Activated CD4-positive, alpha-beta memory T cell treated with anti-CD3 and anti-CD28 coated beads, Interleukin-2, amount 10 ng/mL, durations not matched to agents 7 days and 5 days (primary cell): ENCODE results near the gene TRAK2. TPM values are rescaled to one million over a fixed set of nuclear protein-coding genes. Genes with fewer than 3 reads are reported as not detected.
"Not testable (repeated sequence)": the region's sequence is repeated elsewhere in the genome, so short reads cannot be mapped to it uniquely, and the experiment has no call there.

Experiments used
- CTCF ChIA-PET: fragments of 350-600 bp; sonication (Branson Sonifier 250); formaldehyde crosslinking; loops from one replicate; lab custom pipeline; 2021; ENCODE audit warnings: antibody characterized with exemption, inconsistent platforms; lab: Charles Lee
- POLR2A ChIA-PET: fragments of 350-600 bp; sonication (Branson Sonifier 250); formaldehyde crosslinking; loops from one replicate; lab custom pipeline; 2021; ENCODE audit warnings: antibody characterized with exemption; lab: Charles Lee
- DNase-seq: peaks from one replicate; pipeline ENCODE4 v3.0.0-alpha.2; 2020
- H3K27ac Mint-ChIP-seq: one replicate; pipeline ENCODE4 v1.8.0; 2021; ENCODE audit warnings: mild to moderate bottlenecking, mixed read lengths
- H3K27me3 Mint-ChIP-seq: one replicate; pipeline ENCODE4 v1.8.0; 2021; ENCODE audit warnings: mixed read lengths
- H3K36me3 Mint-ChIP-seq: one replicate; pipeline ENCODE4 v1.8.0; 2021; ENCODE audit warnings: low read depth, mixed read lengths
- H3K4me1 Mint-ChIP-seq: one replicate; pipeline ENCODE4 v1.8.0; 2021; ENCODE audit warnings: mixed read lengths
- H3K4me3 Mint-ChIP-seq: one replicate; pipeline ENCODE4 v1.8.0; 2021; ENCODE audit warnings: mild to moderate bottlenecking, mixed read lengths
- H3K9me3 Mint-ChIP-seq: one replicate; pipeline ENCODE4 v1.8.0; 2021; ENCODE audit warnings: mixed read lengths
- total RNA-seq, 2 experiments: library from RNA; stranded (reverse); gene quantifications; one replicate each; pipeline ENCODE4 v1.2.3, GENCODE V29; 2021

TRAK2 gene
- total RNA-seq, 2 experiments from 2014 or later, result 47.3 to 49.3 TPM

- DNase-seq, H3K4me3 Mint-ChIP-seq, H3K27me3 Mint-ChIP-seq, CTCF ChIA-PET, H3K27ac Mint-ChIP-seq, POLR2A ChIA-PET: not testable (repeated sequence)
- Mint-ChIP-seq H3K9me3 (peaks cover 21% of the 10 kb centered on the region), H3K4me1 (peaks cover 33% of the 10 kb centered on the region), H3K36me3 (peaks cover 42% of the 10 kb centered on the region)
Observed at GRCh38 chr2:201428366-201428765, 22.9 kb downstream of the TRAK2 start.

GRCh38 chr2:201425952-201426351 is 25.3 kb downstream of the TRAK2 start:
- H3K27ac Mint-ChIP-seq, result no peak overlapping the region
- DNase-seq, result no peak
- peaks cover 34% of the 10 kb centered on the region for H3K36me3 Mint-ChIP-seq
- H3K27me3 Mint-ChIP-seq, result no peaks in the 10 kb centered on the region
- POLR2A ChIA-PET, result interaction anchor here (1.5 kb wide), 1 partner anchor 11 kb away, joined by 3 read pairs; no protein-coding TSS in a partner anchor
- H3K9me3 Mint-ChIP-seq, result peaks cover 21% of the 10 kb centered on the region
- CTCF ChIA-PET, result no interaction called here
- H3K4me1 Mint-ChIP-seq, result peaks cover 18% of the 10 kb centered on the region
- no peak overlapping the region for H3K4me3 Mint-ChIP-seq

GRCh38 chr2:201420442-201421113 is 30.7 kb downstream of the TRAK2 start:
- Mint-ChIP-seq H3K27me3 (no peaks in the 10 kb centered on the region), H3K36me3 (peaks cover 28% of the 10 kb centered on the region), H3K27ac (no peak overlapping the region), H3K4me1 (peaks cover 34% of the 10 kb centered on the region), H3K4me3 (no peak overlapping the region), H3K9me3 (no peaks in the 10 kb centered on the region)
- no peak for DNase-seq
- CTCF ChIA-PET, result no interaction called here
- POLR2A ChIA-PET, result no interaction called here

- Mint-ChIP-seq H3K27ac (no peak overlapping the region), H3K4me3 (no peak overlapping the region), H3K27me3 (no peaks in the 10 kb centered on the region), H3K36me3 (peaks cover 28% of the 10 kb centered on the region), H3K9me3 (no peaks in the 10 kb centered on the region), H3K4me1 (peaks cover 34% of the 10 kb centered on the region)
- CTCF ChIA-PET, result no interaction called here
- DNase-seq, result no peak
- POLR2A ChIA-PET, result no interaction called here
Observed at GRCh38 chr2:201419986-201420385, 31.3 kb downstream of the TRAK2 start.

- peaks cover 28% of the 10 kb centered on the region for H3K36me3 Mint-ChIP-seq
- ChIA-PET CTCF (no interaction called here), POLR2A (no interaction called here)
- H3K4me1 Mint-ChIP-seq, result peaks cover 30% of the 10 kb centered on the region
- no peaks in the 10 kb centered on the region for H3K27me3 Mint-ChIP-seq
- DNase-seq, result no peak
- H3K9me3 Mint-ChIP-seq, result no peaks in the 10 kb centered on the region
- H3K27ac Mint-ChIP-seq, result peak overlapping the region; percentile 6
- H3K4me3 Mint-ChIP-seq, result no peak overlapping the region
Observed at GRCh38 chr2:201419057-201419635, 32.1 kb downstream of the TRAK2 start.

GRCh38 chr2:201415149-201415548 is 36.1 kb downstream of the TRAK2 start:
- Mint-ChIP-seq H3K9me3 (no peaks in the 10 kb centered on the region), H3K27ac (no peak overlapping the region)

GRCh38 chr2:201414099-201415023 is 36.9 kb downstream of the TRAK2 start:
- peaks cover 34% of the 10 kb centered on the region for H3K36me3 Mint-ChIP-seq
- H3K4me3 Mint-ChIP-seq, result no peak overlapping the region
- POLR2A ChIA-PET, result interaction anchor here (0.7 to 2.3 kb wide), 15 partner anchors 8 to 366 kb away, joined by 3 to 22 read pairs (median 4); partner anchors contain the start of genes CFLAR, STRADB and TRAK2
- H3K9me3 Mint-ChIP-seq, result no peaks in the 10 kb centered on the region
- H3K27me3 Mint-ChIP-seq, result no peaks in the 10 kb centered on the region
- CTCF ChIA-PET, result interaction anchor here (0.9 to 1.9 kb wide), 5 partner anchors 9 to 141 kb away, joined by 3 to 7 read pairs (median 4); partner anchors contain the start of genes STRADB and TRAK2
- H3K4me1 Mint-ChIP-seq, result peaks cover 8% of the 10 kb centered on the region
- no peak overlapping the region for H3K27ac Mint-ChIP-seq
- no peak for DNase-seq

More at GRCh38 chr2:201415149-201415548, 36.1 kb downstream of the TRAK2 start:
- Mint-ChIP-seq H3K4me3 (no peak overlapping the region), H3K4me1 (peaks cover 14% of the 10 kb centered on the region), H3K36me3 (peaks cover 40% of the 10 kb centered on the region), H3K27me3 (no peaks in the 10 kb centered on the region)
- DNase-seq, result no peak
- ChIA-PET CTCF (interaction anchor here (0.9 to 1.9 kb wide), 3 partner anchors 8 to 51 kb away, joined by 4 to 7 read pairs (median 5); partner anchors contain the start of genes STRADB and TRAK2), POLR2A (interaction anchor here (1.0 to 2.3 kb wide), 6 partner anchors 11 to 154 kb away, joined by 3 to 22 read pairs (median 6); partner anchors contain the start of genes STRADB and TRAK2)

- Mint-ChIP-seq H3K4me3 (no peak overlapping the region), H3K27ac (no peak overlapping the region), H3K27me3 (no peaks in the 10 kb centered on the region), H3K4me1 (peaks cover 1% of the 10 kb centered on the region), H3K36me3 (peaks cover 27% of the 10 kb centered on the region), H3K9me3 (no peaks in the 10 kb centered on the region)
- ChIA-PET CTCF (interaction anchor here (1.1 to 1.9 kb wide), 4 partner anchors 9 to 140 kb away, joined by 3 to 7 read pairs (median 4); no protein-coding TSS in a partner anchor), POLR2A (interaction anchor here (0.7 to 2.3 kb wide), 12 partner anchors 9 to 367 kb away, joined by 3 to 22 read pairs (median 4); partner anchors contain the start of genes CFLAR, STRADB and TRAK2)
- no peak for DNase-seq
Observed at GRCh38 chr2:201413552-201413951, 37.7 kb downstream of the TRAK2 start.

GRCh38 chr2:201413143-201413542 is 38.1 kb downstream of the TRAK2 start:
- ChIA-PET POLR2A (interaction anchor here (1.3 to 2.3 kb wide), 6 partner anchors 20 to 367 kb away, joined by 4 to 22 read pairs (median 7); partner anchors contain the start of genes STRADB and TRAK2), CTCF (interaction anchor here (1.9 kb wide), 1 partner anchor 49 kb away, joined by 7 read pairs; no protein-coding TSS in a partner anchor)
- no peak overlapping the region for H3K27ac Mint-ChIP-seq
- no peak for DNase-seq
- H3K4me3 Mint-ChIP-seq, result no peak overlapping the region
- no peaks in the 10 kb centered on the region for H3K9me3 Mint-ChIP-seq
- no peaks in the 10 kb centered on the region for H3K27me3 Mint-ChIP-seq
- H3K4me1 Mint-ChIP-seq, result peaks cover 1% of the 10 kb centered on the region
- H3K36me3 Mint-ChIP-seq, result peaks cover 27% of the 10 kb centered on the region

- ChIA-PET CTCF (no interaction called here), POLR2A (no interaction called here)
- no peak for DNase-seq
- H3K27ac Mint-ChIP-seq, result no peak overlapping the region
- H3K36me3 Mint-ChIP-seq, result peaks cover 31% of the 10 kb centered on the region
- no peaks in the 10 kb centered on the region for H3K9me3 Mint-ChIP-seq
- no peaks in the 10 kb centered on the region for H3K27me3 Mint-ChIP-seq
- H3K4me3 Mint-ChIP-seq, result no peak overlapping the region
- H3K4me1 Mint-ChIP-seq, result peaks cover 14% of the 10 kb centered on the region
Observed at GRCh38 chr2:201411421-201411820, 39.8 kb downstream of the TRAK2 start.

GRCh38 chr2:201408931-201409330 is 42.3 kb downstream of the TRAK2 start:
- Mint-ChIP-seq H3K4me1 (peaks cover 38% of the 10 kb centered on the region), H3K36me3 (peaks cover 45% of the 10 kb centered on the region), H3K4me3 (no peak overlapping the region), H3K27me3 (no peaks in the 10 kb centered on the region), H3K27ac (no peak overlapping the region), H3K9me3 (no peaks in the 10 kb centered on the region)
- ChIA-PET POLR2A (interaction anchor here (0.6 kb wide), 1 partner anchor 43 kb away, joined by 3 read pairs; the partner anchor contains the start of genes STRADB and TRAK2), CTCF (no interaction called here)
- no peak for DNase-seq

GRCh38 chr2:201407265-201407664 is 44.0 kb downstream of the TRAK2 start:
- CTCF ChIA-PET, result interaction anchor here (1.2 kb wide), 1 partner anchor 444 kb away, joined by 3 read pairs; the partner anchor contains the start of gene ORC2
- Mint-ChIP-seq H3K36me3 (peaks cover 53% of the 10 kb centered on the region), H3K27ac (no peak overlapping the region)

More at GRCh38 chr2:201407265-201407664, 44.0 kb downstream of the TRAK2 start:
- Mint-ChIP-seq H3K4me1 (peaks cover 42% of the 10 kb centered on the region), H3K4me3 (no peak overlapping the region), H3K27me3 (no peaks in the 10 kb centered on the region), H3K9me3 (no peaks in the 10 kb centered on the region)
- POLR2A ChIA-PET, result interaction anchor here (1.7 kb wide), 1 partner anchor 44 kb away, joined by 22 read pairs; the partner anchor contains the start of genes STRADB and TRAK2
- DNase-seq, result no peak
